Left ventricle myocardium superior (tissue), 1 donor: ENCODE results near the gene NSUN5. TPM values are rescaled to one million over a fixed set of nuclear protein-coding genes. Genes with fewer than 3 reads are reported as not detected.
"Not testable (repeated sequence)": the region's sequence is repeated elsewhere in the genome, so short reads cannot be mapped to it uniquely, and the experiment has no call there.

Source experiments
- ATAC-seq: fragments of 200-7000 bp; cut with Tn5 transposase; one replicate; pipeline ENCODE4 v1.9.1; 2020; ENCODE audit warnings: mild to moderate bottlenecking, moderate library complexity
- DNase-seq: peaks from one replicate; pipeline ENCODE4 v3.0.0-alpha.2; 2020
- intact Hi-C: fragments of 100-400 bp; cut with micrococcal nuclease; formaldehyde crosslinking; loops from one replicate; pipeline ENCODE4 v1.11.0; 2022
- total RNA-seq: library from RNA; stranded (reverse); fragmentation: NEBNext Ultra II Directional; extraction: Animal tissue kit (Norgen Biotek cat#: 25700); gene quantifications from one replicate; pipeline ENCODE4 v1.2.1, GENCODE V29; 2021
- donor health status: DM: no; HTN: yes; CAD: no; lungs with severe emphysema.

The NSUN5 gene
- total RNA-seq, 1 donor from 2014 or later, result 19.6 TPM

GRCh38 chr7:73304612-73305387 is 3.8 kb downstream of the NSUN5 start:
- ATAC-seq, intact Hi-C loops, DNase-seq: not testable (repeated sequence)

- DNase-seq, result no peak
- no peak for ATAC-seq
- intact Hi-C loops, result no loop called here
Measured at GRCh38 chr7:73304071-73304470, 4.6 kb downstream of the NSUN5 start.

GRCh38 chr7:73303546-73303945 is 5.1 kb downstream of the NSUN5 start:
- intact Hi-C loops, result no loop called here
- no peak for DNase-seq
- no peak for ATAC-seq

- DNase-seq, intact Hi-C loops, ATAC-seq: not testable (repeated sequence)
Measured at GRCh38 chr7:73302846-73303245, 5.8 kb downstream of the NSUN5 start.

DNA sequence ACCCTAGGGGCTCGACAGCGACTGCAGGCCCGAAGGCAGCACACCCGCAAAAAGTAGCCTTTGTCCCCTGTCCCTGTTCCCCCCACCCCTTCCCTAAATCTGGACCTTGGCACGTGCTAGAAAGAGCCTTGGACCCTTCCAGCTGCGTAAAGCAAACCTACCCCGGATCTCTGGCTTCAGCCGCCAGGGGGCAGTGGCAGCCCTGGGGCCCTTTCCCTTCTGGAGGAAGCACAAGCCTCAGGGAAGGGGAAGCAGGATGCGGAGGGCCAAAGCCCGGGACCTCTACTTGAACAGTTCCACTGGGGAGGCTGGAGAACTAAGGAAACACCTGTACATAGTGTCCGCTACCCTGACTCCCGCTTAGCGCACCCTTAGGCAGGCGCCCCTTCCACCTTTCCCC is 7.5 kb downstream of the NSUN5 start:
- DNase-seq, ATAC-seq, intact Hi-C loops: not testable (repeated sequence)

- intact Hi-C loops, DNase-seq: not testable (repeated sequence)
- ATAC-seq, result peak; percentile 82
Measured at GRCh38 chr7:73299812-73300211, 8.8 kb downstream of the NSUN5 start.

- intact Hi-C loops, ATAC-seq, DNase-seq: not testable (repeated sequence)
Measured at GRCh38 chr7:73297706-73298105, 10.9 kb downstream of the NSUN5 start.

DNA sequence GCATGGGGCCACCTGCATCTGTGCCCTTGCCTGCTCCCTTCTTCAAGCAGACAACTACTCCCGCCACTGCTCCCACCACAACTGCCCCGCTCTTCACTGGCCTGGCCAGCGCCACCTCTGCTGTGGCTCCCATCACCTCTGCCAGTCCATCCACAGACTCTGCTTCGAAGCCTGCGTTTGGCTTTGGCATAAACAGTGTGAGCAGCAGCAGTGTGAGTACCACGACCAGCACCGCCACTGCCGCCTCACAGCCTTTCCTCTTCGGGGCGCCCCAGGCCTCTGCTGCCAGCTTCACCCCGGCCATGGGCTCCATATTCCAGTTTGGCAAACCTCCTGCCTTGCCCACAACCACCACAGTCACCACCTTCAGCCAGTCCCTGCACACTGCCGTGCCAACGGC is 11.4 kb downstream of the NSUN5 start:
- DNase-seq, intact Hi-C loops, ATAC-seq: not testable (repeated sequence)

GRCh38 chr7:73277210-73277609 is 31.4 kb downstream of the NSUN5 start:
- intact Hi-C loops, ATAC-seq, DNase-seq: not testable (repeated sequence)

GRCh38 chr7:73267813-73268212 is 40.8 kb downstream of the NSUN5 start:
- intact Hi-C loops, DNase-seq, ATAC-seq: not testable (repeated sequence)

DNA sequence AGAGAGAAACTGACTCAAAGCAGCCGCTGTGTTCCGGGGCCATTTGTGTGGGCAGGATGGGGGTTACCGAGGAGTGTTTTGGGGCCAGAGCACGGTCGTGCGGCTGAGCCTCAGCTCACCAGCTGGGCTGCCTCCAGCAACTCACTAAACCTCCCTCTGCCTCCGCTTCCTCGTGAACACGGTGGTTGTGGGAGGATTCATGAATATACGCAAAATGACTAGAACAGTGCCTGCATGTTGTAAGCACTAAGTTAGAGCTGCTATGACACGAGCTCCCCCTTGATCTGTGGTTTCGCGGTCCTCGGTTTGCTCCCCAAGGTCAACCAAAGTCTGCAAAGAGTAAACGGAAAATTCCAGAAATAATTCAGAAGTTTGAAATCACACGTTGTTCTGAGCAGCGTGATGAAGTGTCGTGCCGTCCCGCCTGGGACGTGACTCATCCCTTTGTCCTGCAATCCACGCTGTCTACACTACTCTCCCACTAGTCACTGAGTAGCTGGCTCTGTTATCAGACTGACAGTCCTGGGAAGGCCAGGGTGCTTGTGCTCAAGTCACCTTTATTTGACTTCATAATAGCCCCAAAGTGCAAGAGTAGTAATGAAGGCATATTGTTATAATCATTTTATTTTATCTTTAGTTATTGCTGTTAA is 41.8 kb downstream of the NSUN5 start:
- intact Hi-C loops, DNase-seq: not testable (repeated sequence)
- ATAC-seq, result peak; percentile 94

GRCh38 chr7:73262416-73262815 is 46.2 kb downstream of the NSUN5 start:
- intact Hi-C loops, DNase-seq: not testable (repeated sequence)
- ATAC-seq, result peak; percentile 52

Other genes starting within 250 kb of the NSUN5 start
- gene SPDYE9, start 222.8 kb downstream of the NSUN5 start, total RNA-seq, result not detected
- gene TRIM50, start 19.3 kb upstream of the NSUN5 start, total RNA-seq, result 0.30 TPM
- gene FKBP6, start 19.3 kb upstream of the NSUN5 start, total RNA-seq, result not detected
- gene FZD9, start 125.0 kb upstream of the NSUN5 start, total RNA-seq, result 0.25 TPM
- 44.6 TPM for gene BAZ1B, start 213.5 kb upstream of the NSUN5 start, total RNA-seq
- gene BCL7B, start 248.9 kb upstream of the NSUN5 start, total RNA-seq, result 80.7 TPM